Caco-2 (cell line): Measurements from ENCODE around the gene ADGRG7. TPM values are rescaled to one million over a fixed set of nuclear protein-coding genes. Genes with fewer than 3 reads are reported as not detected.
"Not testable (repeated sequence)": the region's sequence is repeated elsewhere in the genome, so short reads cannot be mapped to it uniquely, and the experiment has no call there.

Experiments used
- BruUV-seq: library from RNA; stranded (reverse); fragments of 400-500 nt; replicated peaks from 2 replicates; lab custom pipeline; 2021; lab: Mats Ljungman, UMichigan
- CTCF ChIA-PET: fragments of 300-600 bp; sonication (Branson Sonifier 250); formaldehyde crosslinking; loops from one replicate; lab custom pipeline; 2022; ENCODE audit warnings: antibody characterized with exemption; lab: Charles Lee
- POLR2A ChIA-PET: fragments of 300-600 bp; sonication (Branson Sonifier 250); formaldehyde crosslinking; loops from one replicate; lab custom pipeline; 2022; ENCODE audit warnings: antibody characterized with exemption; lab: Charles Lee
- DNase-seq, 2 experiments: peaks; one replicate each; pipeline versions ENCODE4 v3.0.0 to v3.0.0-alpha.2; 2020 to 2022
- H3K27me3 ChIP-seq: replicated peaks from 2 replicates; pipeline ENCODE4 v1.6.0; 2011; ENCODE audit warnings: low read length; ENCODE audit not compliant: control insufficient read depth, insufficient read depth
- H3K36me3 ChIP-seq: 2 replicates; pipeline ENCODE4 v1.5.1; 2011; ENCODE audit warnings: low read length; ENCODE audit not compliant: control insufficient read depth, insufficient read depth
- H3K4me1 ChIP-seq: fragments of 250-450 bp; sonication (Bioruptor Pico); 2 replicates; pipeline ENCODE4 v1.5.1; 2020; ENCODE audit warnings: mild to moderate bottlenecking
- H3K4me3 ChIP-seq: 2 replicates; pipeline ENCODE4 v1.5.1; 2011; ENCODE audit warnings: low read depth, mild to moderate bottlenecking, control low read depth, low read length
- H3K9me3 ChIP-seq: fragments of 250-450 bp; sonication (Bioruptor Pico); 2 replicates; pipeline ENCODE4 v1.5.1; 2020; ENCODE audit warnings: mild to moderate bottlenecking, moderate library complexity
- H3K27ac Mint-ChIP-seq: one replicate; pipeline ENCODE4 v1.8.0; 2022; ENCODE audit warnings: mixed read lengths; ENCODE audit not compliant: unreplicated experiment
- H3K27me3 Mint-ChIP-seq: one replicate; pipeline ENCODE4 v1.8.0; 2022; ENCODE audit warnings: mixed read lengths; ENCODE audit not compliant: insufficient read depth, unreplicated experiment
- H3K36me3 Mint-ChIP-seq: one replicate; pipeline ENCODE4 v1.8.0; 2022; ENCODE audit warnings: mild to moderate bottlenecking, mixed read lengths; ENCODE audit not compliant: insufficient read depth, unreplicated experiment
- H3K4me1 Mint-ChIP-seq: one replicate; pipeline ENCODE4 v1.8.0; 2022; ENCODE audit warnings: low read depth, mixed read lengths; ENCODE audit not compliant: unreplicated experiment
- H3K4me3 Mint-ChIP-seq: one replicate; pipeline ENCODE4 v1.8.0; 2022; ENCODE audit warnings: mild to moderate bottlenecking, moderate library complexity, mixed read lengths; ENCODE audit not compliant: unreplicated experiment
- H3K9me3 Mint-ChIP-seq: one replicate; pipeline ENCODE4 v1.8.0; 2022; ENCODE audit warnings: mixed read lengths; ENCODE audit not compliant: unreplicated experiment
- CTCF ChIP-seq, 2 experiments: fragments of 200-600 bp in 1 of 2; IDR thresholded peaks; 1 replicate in 1 of 2; 2 replicates in 1 of 2; pipeline versions ENCODE4 v1.5.1 to v1.8.0; 2011 to 2022; ENCODE audit warnings: antibody characterized with exemption in 1 of 2, control low read depth in 1 of 2, inconsistent platforms in 1 of 2, low read depth in 1 of 2, low read length in 1 of 2, mild to moderate bottlenecking in 1 of 2, moderate library complexity in 1 of 2; ENCODE audit not compliant: insufficient read depth in 1 of 2, severe bottlenecking in 1 of 2, unreplicated experiment in 1 of 2
- intact Hi-C: fragments of 100-400 bp; cut with micrococcal nuclease; formaldehyde crosslinking; loops from one replicate; pipeline ENCODE4 v1.10.0; 2022; ENCODE audit not compliant: unreplicated experiment
- total RNA-seq: library from RNA; stranded (reverse); gene quantifications from 2 replicates; pipeline ENCODE4 v1.2.3, GENCODE V29; 2022

Gene ADGRG7
- total RNA-seq, 1 experiment from 2014 or later, result 4.2 TPM

GRCh38 chr3:100580147-100580546, 29.3 kb upstream of the ADGRG7 start:
- no peaks in the 10 kb centered on the region for H3K9me3 ChIP-seq
- intact Hi-C loops, result no loop called here
- Mint-ChIP-seq H3K27ac (no peak overlapping the region), H3K4me3 (no peak overlapping the region), H3K36me3 (no peaks in the 10 kb centered on the region), H3K4me1 (no peaks in the 10 kb centered on the region), H3K9me3 (peaks cover under 1% of the 10 kb centered on the region), H3K27me3 (no peaks in the 10 kb centered on the region)
- no TSS peak for BruUV-seq
- no peak for DNase-seq
- no peaks in the 10 kb centered on the region for H3K27me3 ChIP-seq
- CTCF ChIA-PET, result no interaction called here
- H3K4me3 ChIP-seq, result no peak overlapping the region
- no peaks in the 10 kb centered on the region for H3K36me3 ChIP-seq
- H3K4me1 ChIP-seq, result 0 out of 2 replicates have a peak, but pooled peaks cover 4% of the 10 kb centered on the region
- POLR2A ChIA-PET, result no interaction called here
- no peak for TF ChIP-seq CTCF (IDR thresholded peaks at IDR 0.05; ENCODE audit: insufficient read depth in 1 of 2, low read depth in 1 of 2, low read length in 1 of 2, severe bottlenecking in 1 of 2, unreplicated experiment in 1 of 2)

GRCh38 chr3:100581650-100582049, 27.8 kb upstream of the ADGRG7 start:
- Mint-ChIP-seq H3K4me1 (no peaks in the 10 kb centered on the region), H3K27me3 (no peaks in the 10 kb centered on the region), H3K4me3 (no peak overlapping the region), H3K9me3 (peaks cover 14% of the 10 kb centered on the region), H3K36me3 (no peaks in the 10 kb centered on the region), H3K27ac (no peak overlapping the region)
- TF ChIP-seq CTCF (IDR thresholded peaks at IDR 0.05; ENCODE audit: insufficient read depth in 1 of 2, low read depth in 1 of 2, low read length in 1 of 2, severe bottlenecking in 1 of 2, unreplicated experiment in 1 of 2), result no peak
- Histone ChIP-seq H3K36me3 (no peaks in the 10 kb centered on the region), H3K27me3 (no peaks in the 10 kb centered on the region), H3K9me3 (no peaks in the 10 kb centered on the region), H3K4me1 (no peaks in the 10 kb centered on the region), H3K4me3 (no peak overlapping the region)
- no peak for DNase-seq
- ChIA-PET POLR2A (no interaction called here), CTCF (no interaction called here)
- intact Hi-C loops, result no loop called here
- no TSS peak for BruUV-seq

GRCh38 chr3:100582157-100582556, 27.2 kb upstream of the ADGRG7 start:
- H3K9me3 ChIP-seq, H3K4me3 ChIP-seq, H3K4me3 Mint-ChIP-seq, H3K36me3 ChIP-seq, H3K27me3 ChIP-seq, H3K27ac Mint-ChIP-seq, H3K4me1 Mint-ChIP-seq, DNase-seq, CTCF ChIA-PET, intact Hi-C loops, BruUV-seq, POLR2A ChIA-PET, H3K4me1 ChIP-seq, H3K27me3 Mint-ChIP-seq, H3K36me3 Mint-ChIP-seq: not testable (repeated sequence)
- H3K9me3 Mint-ChIP-seq, result peaks cover 14% of the 10 kb centered on the region
